HepG2 (cell line): ENCODE results near the gene KLHL33.

ENCODE experiments used
- KLF15 ChIP-seq: sonication (generic); formaldehyde crosslinking; IDR thresholded peaks from 2 replicates; pipeline ENCODE4 v1.8.1; 2023; ENCODE audit warnings: borderline replicate concordance, mild to moderate bottlenecking, inconsistent platforms, missing genetic modification reagents, mixed read lengths
- MAX ChIP-seq: IDR thresholded peaks from 2 replicates; pipeline ENCODE4 v1.6.1; 2012; ENCODE audit warnings: inconsistent platforms
- ZNF205 ChIP-seq: IDR thresholded peaks from 2 replicates; pipeline ENCODE4 v1.6.1; 2018; ENCODE audit warnings: missing biosample characterization, missing genetic modification reagents

GRCh38 chr14:20440465-20440864 lies 4.5 kb upstream of the KLHL33 start:
- TF ChIP-seq ZNF205 (no peak), KLF15 (no peak), MAX (no peak)
